SH-SY5Y (cell line): ENCODE data around the gene RARS1.

ENCODE experiments used
- GATA2 ChIP-seq: IDR thresholded peaks from 2 replicates; pipeline ENCODE4 v1.6.1; 2011; ENCODE audit warnings: mild to moderate bottlenecking, low read depth, low read length
- GATA3 ChIP-seq: IDR thresholded peaks from 2 replicates; pipeline ENCODE4 v1.6.1; 2011; ENCODE audit warnings: low read depth, mild to moderate bottlenecking, low read length, moderate library complexity

RARS1 gene

DNA sequence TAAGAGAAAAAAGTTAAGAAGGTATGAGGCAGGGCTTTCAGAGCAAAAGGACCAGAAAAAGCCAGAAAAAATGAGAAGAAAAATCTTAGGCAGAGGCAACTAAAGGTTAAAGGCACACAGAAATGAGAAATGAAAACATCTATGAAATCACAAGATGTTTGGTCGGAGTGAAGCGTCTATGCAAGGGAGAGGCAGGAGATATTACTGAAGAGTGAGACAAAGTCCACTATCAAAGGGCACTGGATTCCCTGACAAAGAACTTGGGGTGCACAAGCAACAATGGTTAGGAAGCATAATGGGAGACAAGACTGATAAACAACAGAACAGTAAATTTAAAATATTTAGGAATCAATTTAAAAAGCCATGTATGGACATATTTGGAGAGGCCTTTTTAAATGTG lies 76.0 kb downstream of the RARS1 start:
- no peak for TF ChIP-seq GATA3
- TF ChIP-seq GATA2: no peak

GRCh38 chr5:168563959-168564358 lies 77.7 kb downstream of the RARS1 start:
- TF ChIP-seq GATA3 (no peak), GATA2 (no peak)

DNA sequence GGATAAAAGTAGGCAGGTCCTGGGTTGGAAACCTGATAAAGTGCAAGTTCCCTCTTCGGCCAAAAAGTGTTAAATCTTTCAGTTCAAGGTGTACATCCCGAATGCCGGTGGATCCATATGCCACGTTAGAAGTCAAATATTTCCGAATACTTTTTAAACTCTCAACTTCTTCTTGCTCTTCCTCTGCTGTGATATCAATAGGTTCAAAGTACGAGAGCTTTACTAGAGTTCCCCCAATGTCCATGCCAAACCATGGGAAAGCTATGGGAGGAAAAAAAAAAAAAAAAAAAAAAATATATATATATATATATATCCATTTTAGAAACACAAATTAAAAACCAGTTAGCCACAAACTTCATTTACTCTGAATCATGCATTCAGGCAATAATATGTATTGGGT lies 82.5 kb downstream of the RARS1 start:
- TF ChIP-seq GATA2: no peak
- no peak for TF ChIP-seq GATA3
